HepG2 (cell line): Measurements from ENCODE around the gene P3H4. TPM values are rescaled to one million over a fixed set of nuclear protein-coding genes. Genes with fewer than 3 reads are reported as not detected.
A peak's percentile ranks its signal among the peaks of the same experiment; 100 is the strongest.

Experiments
- FOXK2 ChIP-seq: fragments of 450-650 bp; IDR thresholded peaks from 2 replicates; pipeline ENCODE4 v1.6.1; 2016
- GABPB1 ChIP-seq: IDR thresholded peaks from 2 replicates; pipeline ENCODE4 v1.6.1; 2016; ENCODE audit warnings: mild to moderate bottlenecking, missing genetic modification reagents, moderate library complexity, missing compliant biosample characterization
- GATA4 ChIP-seq: sonication (generic); IDR thresholded peaks from 2 replicates; pipeline ENCODE4 v1.6.1; 2016; ENCODE audit warnings: antibody characterized with exemption, low read depth, borderline replicate concordance
- HOXA5 ChIP-seq: sonication (generic); formaldehyde crosslinking; IDR thresholded peaks from 2 replicates; pipeline ENCODE4 v1.4.0; 2020; ENCODE audit warnings: missing genetic modification reagents
- NR2C2 ChIP-seq: sonication (generic); formaldehyde crosslinking; IDR thresholded peaks from 2 replicates; pipeline ENCODE4 v1.4.0; 2020; ENCODE audit warnings: missing genetic modification reagents, mild to moderate bottlenecking, moderate library complexity, borderline replicate concordance
- POGZ ChIP-seq: sonication (generic); formaldehyde crosslinking; IDR thresholded peaks from 2 replicates; pipeline ENCODE4 v1.4.0; 2020; ENCODE audit warnings: mild to moderate bottlenecking, missing genetic modification reagents
- RBFOX2 ChIP-seq: fragments of 200-400 bp; formaldehyde crosslinking; IDR thresholded peaks from 2 replicates; pipeline ENCODE4 v1.6.1; 2017; ENCODE audit warnings: low read depth, mild to moderate bottlenecking, low read length
- TAF15 ChIP-seq: fragments of 200-400 bp; formaldehyde crosslinking; IDR thresholded peaks from one replicate; pipeline ENCODE4 v1.6.1; 2018; ENCODE audit warnings: mild to moderate bottlenecking, low read depth, low read length; ENCODE audit not compliant: poor library complexity, severe bottlenecking
- ZBTB14 ChIP-seq: sonication (generic); formaldehyde crosslinking; IDR thresholded peaks from 2 replicates; pipeline ENCODE4 v1.4.0; 2020; ENCODE audit warnings: missing genetic modification reagents
- ZBTB4 ChIP-seq: sonication (generic); formaldehyde crosslinking; IDR thresholded peaks from 2 replicates; pipeline ENCODE4 v1.4.0; 2020; ENCODE audit warnings: missing genetic modification reagents, mild to moderate bottlenecking, borderline replicate concordance
- ZFP1 ChIP-seq: IDR thresholded peaks from 2 replicates; pipeline ENCODE4 v1.6.1; 2016
- ZFP36L2 ChIP-seq: sonication (generic); formaldehyde crosslinking; IDR thresholded peaks from 2 replicates; pipeline ENCODE4 v1.4.0; 2020; ENCODE audit warnings: missing genetic modification reagents
- ZHX2 ChIP-seq, 2 experiments: sonication (generic) in 1 of 2; formaldehyde crosslinking in 1 of 2; IDR thresholded peaks; 2 replicates each; pipeline versions ENCODE4 v1.6.1 to v1.9.0; 2014 to 2022; ENCODE audit warnings: antibody characterized with exemption in 1 of 2, borderline replicate concordance in 1 of 2, inconsistent platforms in 1 of 2, low read depth in 1 of 2, missing genetic modification reagents in 1 of 2
- ZKSCAN5 ChIP-seq: sonication (generic); formaldehyde crosslinking; IDR thresholded peaks from 2 replicates; pipeline ENCODE4 v1.5.1; 2020; ENCODE audit warnings: mild to moderate bottlenecking, missing genetic modification reagents
- ZNF232 ChIP-seq: sonication (generic); formaldehyde crosslinking; IDR thresholded peaks from 2 replicates; pipeline ENCODE4 v1.4.0; 2020; ENCODE audit warnings: missing genetic modification reagents, borderline replicate concordance
- ZNF292 ChIP-seq: sonication (generic); formaldehyde crosslinking; IDR thresholded peaks from 2 replicates; pipeline ENCODE4 v1.8.1; 2022; ENCODE audit warnings: mild to moderate bottlenecking, low read depth, missing genetic modification reagents, borderline replicate concordance
- ZNF550 ChIP-seq: sonication (generic); formaldehyde crosslinking; IDR thresholded peaks from 2 replicates; pipeline ENCODE4 v1.4.0; 2020; ENCODE audit warnings: mild to moderate bottlenecking, missing genetic modification reagents, borderline replicate concordance
- polyA plus RNA-seq, 8 experiments: library from polyadenylated mRNA; depleted of rRNA in 3 of 8; stranded (reverse) in 7 of 8; unstranded in 1 of 8; fragments of >200 nt; fragmentation: Illumina TruSeq in 4 of 8; extraction: Trizol in 4 of 8; gene quantifications; 2 replicates each; pipeline versions ENCODE4 v1.2.1 to v1.2.3, GENCODE V29; 2011 to 2016; ENCODE audit warnings: low read depth in 4 of 8, missing spikeins in 1 of 8, mixed read lengths in 1 of 8; ENCODE audit not compliant: insufficient read depth in 1 of 8
- total RNA-seq, 5 experiments: library from RNA; depleted of rRNA; stranded (reverse); fragments of >200 nt; fragmentation: Illumina TruSeq; extraction: Trizol; gene quantifications; 2 replicates each; pipeline ENCODE4 v1.2.3, GENCODE V29; 2016; ENCODE audit warnings: low read depth in 1 of 5

P3H4 gene
- total and polyA plus RNA-seq, 2 of the 13 experiments (the other 11 are each of a cell fraction or from before 2014, with no cell fraction given), result 37.1 to 50.6 TPM

GRCh38 chr17:41792845-41793783, 18.6 kb downstream of the P3H4 start (continued):
- peak; percentile 64; the same call in 1 of the 2 replicates for TF ChIP-seq GABPB1 (CRISPR knock-in tag)
- TF ChIP-seq ZBTB14, result no peak
- TF ChIP-seq ZFP36L2 (CRISPR knock-in tag), result no peak
- no peak for TF ChIP-seq ZKSCAN5 (CRISPR knock-in tag)
- TF ChIP-seq ZFP1 (CRISPR knock-in tag), result no peak
- TF ChIP-seq ZBTB4 (CRISPR knock-in tag), result 0 out of 2 replicates have a peak, but pooled peaks have one; percentile 11
- TF ChIP-seq HOXA5 (CRISPR knock-in tag), result no peak; the same call in 1 of the 2 replicates
- TF ChIP-seq TAF15, result no peak
- no peak for TF ChIP-seq GATA4
- TF ChIP-seq POGZ, result no peak
- TF ChIP-seq ZHX2 (IDR thresholded peaks at IDR 0.05; ENCODE audit: low read depth), result no peak
- TF ChIP-seq ZHX2 (CRISPR knock-in tag; IDR thresholded peaks at IDR 0.05; ENCODE audit: borderline replicate concordance), result no peak
- TF ChIP-seq ZNF292, result peak; percentile 66
- 0 out of 2 replicates have a peak, but pooled peaks have one; percentile 37 for TF ChIP-seq RBFOX2
- TF ChIP-seq FOXK2, result no peak
- no peak for TF ChIP-seq NR2C2 (CRISPR knock-in tag)
- no peak for TF ChIP-seq ZNF232 (CRISPR knock-in tag)
- no peak; the same call in 1 of the 2 replicates for TF ChIP-seq ZNF550
